IMR-90 (cell line): Measurements from ENCODE around the gene SERPINA1. TPM values are rescaled to one million over a fixed set of nuclear protein-coding genes. Genes with fewer than 3 reads are reported as not detected.

ENCODE experiments used
- ATAC-seq: fragments of 200-7000 bp; cut with Tn5 transposase; 2 replicates; pipeline ENCODE4 v1.9.1; 2020; ENCODE audit warnings: low read depth, mild to moderate bottlenecking, moderate library complexity
- BruUV-seq: library from RNA; stranded (reverse); fragments of 400-500 nt; replicated peaks from 2 replicates; lab custom pipeline; 2021; lab: Mats Ljungman, UMichigan
- CTCF ChIA-PET: fragments of 300-600 bp; formaldehyde crosslinking; extraction: SDS; loops from one replicate; lab custom pipeline; 2021; ENCODE audit warnings: antibody characterized with exemption; lab: Yijun Ruan, JAX
- POLR2A ChIA-PET: fragments of 300-600 bp; sonication (Branson Sonifier 250); formaldehyde crosslinking; loops from one replicate; lab custom pipeline; 2022; ENCODE audit warnings: antibody characterized with exemption; ENCODE audit not compliant: unreplicated experiment; lab: Charles Lee
- DNase-seq: peaks from one replicate; pipeline ENCODE4 v3.0.0; 2013
- H2AFZ ChIP-seq: replicated peaks from 2 replicates; pipeline ENCODE3; 2013; ENCODE audit warnings: low read length, mild to moderate bottlenecking; ENCODE audit not compliant: poor library complexity
- H2AK5ac ChIP-seq: 2 replicates; pipeline ENCODE4 v1.6.1; 2013; ENCODE audit warnings: low read depth, low read length, inconsistent platforms
- H2AK9ac ChIP-seq: replicated peaks from 2 replicates; pipeline ENCODE3; 2013; ENCODE audit warnings: mild to moderate bottlenecking, low read depth, low read length, moderate library complexity; ENCODE audit not compliant: poor library complexity
- H2BK120ac ChIP-seq: 2 replicates; pipeline ENCODE4 v1.6.1; 2013; ENCODE audit warnings: low read depth, low read length, inconsistent platforms
- H2BK15ac ChIP-seq: 3 replicates; pipeline ENCODE4 v1.6.1; 2013; ENCODE audit warnings: low read depth, low read length, inconsistent platforms
- H2BK20ac ChIP-seq: 2 replicates; pipeline ENCODE4 v1.6.1; 2013; ENCODE audit warnings: low read depth, mild to moderate bottlenecking, inconsistent platforms, low read length, moderate library complexity
- H2BK5ac ChIP-seq: 2 replicates; pipeline ENCODE4 v1.6.1; 2013; ENCODE audit warnings: mild to moderate bottlenecking, low read depth, low read length, inconsistent platforms; ENCODE audit not compliant: poor library complexity, severe bottlenecking
- H3K14ac ChIP-seq: replicated peaks from 2 replicates; pipeline ENCODE4 v1.6.1; 2013; ENCODE audit warnings: low read depth, low read length, inconsistent platforms
- H3K18ac ChIP-seq: 2 replicates; pipeline ENCODE4 v1.6.1; 2013; ENCODE audit warnings: low read depth, low read length, control low read depth
- H3K23ac ChIP-seq: 2 replicates; pipeline ENCODE4 v1.6.1; 2013; ENCODE audit warnings: low read depth, low read length, inconsistent platforms
- H3K27ac ChIP-seq: 2 replicates; pipeline ENCODE4 v1.5.1; 2013; ENCODE audit warnings: mild to moderate bottlenecking, control low read depth, low read length; ENCODE audit not compliant: insufficient read depth
- H3K27me3 ChIP-seq: 2 replicates; pipeline ENCODE4 v1.6.1; 2013; ENCODE audit warnings: low read length; ENCODE audit not compliant: control insufficient read depth, insufficient read depth
- H3K36me3 ChIP-seq: 2 replicates; pipeline ENCODE4 v1.6.1; 2013; ENCODE audit warnings: low read length, mixed read lengths; ENCODE audit not compliant: control insufficient read depth, insufficient read depth
- H3K4ac ChIP-seq: 2 replicates; pipeline ENCODE4 v1.6.1; 2013; ENCODE audit warnings: low read depth, low read length, inconsistent platforms
- H3K4me1 ChIP-seq: 2 replicates; pipeline ENCODE4 v1.6.1; 2013; ENCODE audit warnings: low read length, mixed read lengths; ENCODE audit not compliant: control insufficient read depth, insufficient read depth
- H3K4me2 ChIP-seq: 2 replicates; pipeline ENCODE4 v1.6.1; 2013; ENCODE audit warnings: low read depth, mild to moderate bottlenecking, control low read depth, low read length, moderate library complexity
- H3K4me3 ChIP-seq: 2 replicates; pipeline ENCODE4 v1.5.1; 2013; ENCODE audit warnings: low read depth, mild to moderate bottlenecking, control low read depth, low read length, moderate library complexity; ENCODE audit not compliant: insufficient read depth
- H3K56ac ChIP-seq: 2 replicates; pipeline ENCODE4 v1.6.1; 2013; ENCODE audit warnings: low read length, inconsistent platforms; ENCODE audit not compliant: insufficient read depth; ENCODE audit errors: extremely low read depth
- H3K79me1 ChIP-seq, 2 experiments: 2 replicates each; pipeline ENCODE4 v1.6.1; 2013; ENCODE audit warnings: low read length in 2 of 2, inconsistent platforms in 1 of 2, low read depth in 1 of 2
- H3K9ac ChIP-seq: 2 replicates; pipeline ENCODE4 v1.6.1; 2013; ENCODE audit warnings: low read depth, low read length, control low read depth
- H3K9me1 ChIP-seq: 2 replicates; pipeline ENCODE4 v1.6.1; 2013; ENCODE audit warnings: low read length, inconsistent platforms; ENCODE audit not compliant: insufficient read depth
- H3K9me3 ChIP-seq: 2 replicates; pipeline ENCODE4 v1.6.1; 2013; ENCODE audit warnings: low read length; ENCODE audit not compliant: control insufficient read depth, insufficient read depth
- H4K20me1 ChIP-seq: 2 replicates; pipeline ENCODE4 v1.6.1; 2013; ENCODE audit warnings: low read length, inconsistent platforms; ENCODE audit not compliant: insufficient read depth
- H4K5ac ChIP-seq: 2 replicates; pipeline ENCODE4 v1.6.1; 2013; ENCODE audit warnings: mild to moderate bottlenecking, low read depth, low read length, control low read depth
- H4K8ac ChIP-seq, 2 experiments: 2 replicates each; pipeline ENCODE4 v1.6.1; 2013; ENCODE audit warnings: low read depth in 2 of 2, low read length in 2 of 2, control low read depth in 1 of 2, inconsistent platforms in 1 of 2
- H4K91ac ChIP-seq: 2 replicates; pipeline ENCODE4 v1.6.1; 2013; ENCODE audit warnings: low read depth, low read length, inconsistent platforms; ENCODE audit not compliant: insufficient read depth
- BHLHE40 ChIP-seq: fragments of 150-350 bp; IDR thresholded peaks from 2 replicates; pipeline ENCODE4 v1.6.1; 2016; ENCODE audit warnings: mild to moderate bottlenecking, low read depth, low read length
- CHD1 ChIP-seq: IDR thresholded peaks from 2 replicates; pipeline ENCODE4 v1.6.1; 2012; ENCODE audit warnings: low read depth, low read length, improper control_type of control experiment
- CTCF ChIP-seq: conservative IDR thresholded peaks from 2 replicates; pipeline ENCODE4 v1.5.1; 2012; ENCODE audit warnings: mild to moderate bottlenecking, low read depth, low read length, improper control_type of control experiment
- ELK1 ChIP-seq: fragments of 150-350 bp; IDR thresholded peaks from 2 replicates; pipeline ENCODE4 v1.6.1; 2016; ENCODE audit warnings: low read depth, mild to moderate bottlenecking, low read length, moderate library complexity, borderline replicate concordance
- MAFK ChIP-seq: IDR thresholded peaks from 2 replicates; pipeline ENCODE4 v1.6.1; 2012; ENCODE audit warnings: low read depth, low read length, improper control_type of control experiment
- MAZ ChIP-seq: IDR thresholded peaks from 2 replicates; pipeline ENCODE4 v1.6.1; 2012; ENCODE audit warnings: low read depth, mild to moderate bottlenecking, low read length, improper control_type of control experiment, moderate library complexity, borderline replicate concordance
- POLR2A ChIP-seq: IDR thresholded peaks from 2 replicates; pipeline ENCODE4 v1.6.1; 2012; ENCODE audit warnings: mild to moderate bottlenecking, low read depth, low read length
- USF2 ChIP-seq: fragments of 150-350 bp; IDR thresholded peaks from 2 replicates; pipeline ENCODE4 v1.6.1; 2017; ENCODE audit warnings: mild to moderate bottlenecking, antibody characterized with exemption, low read length, low read depth
- WGBS, 2 experiments: methylation state at CpG; one replicate each; pipeline versions ENCODE4 v1.1.5 to v1.1.7; 2013; ENCODE audit warnings: missing lambda C conversion rate in 2 of 2; ENCODE audit not compliant: insufficient read length in 1 of 2; ENCODE audit errors: extremely low coverage in 2 of 2; 5-methylcytosine and 5-hydroxymethylcytosine counted together
- dilution Hi-C: fragments of 300-500 bp; cut with HindIII; formaldehyde crosslinking; loops from one replicate; pipeline ENCODE4 v1.14.3; 2018; ENCODE audit warnings: low sequenced_read_pairs; ENCODE audit not compliant: unreplicated experiment
- in situ Hi-C: fragments of 300-500 bp; cut with MboI; formaldehyde crosslinking; loops from 3 replicates; pipeline ENCODE4 v1.14.3; 2019; ENCODE audit warnings: low sequenced_read_pairs, inconsistent platforms, mixed read lengths
- intact Hi-C: fragments of 100-400 bp; cut with micrococcal nuclease; formaldehyde crosslinking; loops from 2 replicates; pipeline ENCODE4 v1.10.0; 2022
- polyA plus RNA-seq, 3 experiments: library from polyadenylated mRNA; depleted of rRNA; stranded (reverse); fragments of >200 nt; gene quantifications; 2 replicates each; pipeline ENCODE4 v1.2.3, GENCODE V29; 2012; ENCODE audit warnings: low replicate concordance in 1 of 3
- total RNA-seq: library from RNA; depleted of rRNA; stranded (reverse); fragments of >200 nt; gene quantifications from 2 replicates; pipeline ENCODE4 v1.2.3, GENCODE V29; 2012

SERPINA1 gene
- total and polyA plus RNA-seq, 2 of the 4 experiments (the other 2 are of a cell fraction), result 0.54 to 1.2 TPM

- Histone ChIP-seq H2AK5ac (no peak overlapping the region), H4K91ac (no peak overlapping the region), H3K14ac (no peak overlapping the region), H3K4me1 (peaks cover 5% of the 10 kb centered on the region), H3K23ac (no peak overlapping the region), H2AK9ac (no peak overlapping the region), H4K8ac (no peak overlapping the region), H3K36me3 (no peaks in the 10 kb centered on the region), H4K5ac (no peak overlapping the region), H2AFZ (no peak overlapping the region), H3K27me3 (no peaks in the 10 kb centered on the region; the same call in 1 of the 2 replicates), H3K4ac (no peak overlapping the region), H3K4me3 (no peak overlapping the region), H3K79me1 (no peaks in the 10 kb centered on the region), H3K27ac (no peak overlapping the region), H2BK15ac (no peak overlapping the region), H3K18ac (no peak overlapping the region), H3K56ac (no peak overlapping the region), H3K9me3 (no peaks in the 10 kb centered on the region), H4K20me1 (no peaks in the 10 kb centered on the region), H2BK5ac (no peak overlapping the region), H2BK20ac (no peak overlapping the region), H3K9ac (no peak overlapping the region), H2BK120ac (no peak overlapping the region), H3K9me1 (no peaks in the 10 kb centered on the region), H3K4me2 (no peak overlapping the region)
- CTCF ChIA-PET, result no interaction called here
- ATAC-seq (no peak), DNase-seq (no peak)
- in situ Hi-C loops, result no loop called here
- WGBS, 2 experiments, result 53% methylated on average over 7 of the region's 16 CpGs; no CpG with 5 or more reads in 1 of the 2 experiments
- POLR2A ChIA-PET, result no interaction called here
- intact Hi-C loops, result loop anchor here (1.0 kb wide), 1 partner anchor 15 kb away; no protein-coding TSS in a partner anchor
- dilution Hi-C loops, result no loop called here
- BruUV-seq, result no TSS peak
- TF ChIP-seq USF2 (no peak), MAFK (no peak), POLR2A (no peak), ELK1 (no peak), CHD1 (no peak), MAZ (no peak), CTCF (no peak), BHLHE40 (no peak)
Observed at GRCh38 chr14:94379291-94380224, 8.8 kb downstream of the SERPINA1 start.
